Vagina (tissue), 2 donors: Measurements from ENCODE around the gene ESPN.

Experiments
- POLR2A ChIP-seq, 2 donors: fragments of 450-650 bp; IDR thresholded peaks; one replicate each; pipeline ENCODE4 v1.6.1; 2017; ENCODE audit warnings: antibody characterized with exemption in 2 of 2, mild to moderate bottlenecking in 2 of 2, moderate library complexity in 2 of 2
- POLR2AphosphoS5 ChIP-seq, 2 donors: sonication (generic); formaldehyde crosslinking; IDR thresholded peaks; one replicate each; pipeline ENCODE4 v1.9.0; 2017; ENCODE audit warnings: antibody characterized with exemption in 2 of 2, mild to moderate bottlenecking in 2 of 2, low read depth in 1 of 2; ENCODE audit not compliant: insufficient read depth in 1 of 2
- TF ChIP-seq, protein P1 (sequence below), 3 experiments: fragments of 450-650 bp in 2 of 3; fragments of 200-600 bp in 1 of 3; sonication (generic) in 1 of 3; IDR thresholded peaks; one replicate each; pipeline ENCODE4 v1.5.1; 2017 to 2019; ENCODE audit warnings: antibody characterized with exemption in 3 of 3, mild to moderate bottlenecking in 2 of 3, moderate library complexity in 2 of 3

DNA sequence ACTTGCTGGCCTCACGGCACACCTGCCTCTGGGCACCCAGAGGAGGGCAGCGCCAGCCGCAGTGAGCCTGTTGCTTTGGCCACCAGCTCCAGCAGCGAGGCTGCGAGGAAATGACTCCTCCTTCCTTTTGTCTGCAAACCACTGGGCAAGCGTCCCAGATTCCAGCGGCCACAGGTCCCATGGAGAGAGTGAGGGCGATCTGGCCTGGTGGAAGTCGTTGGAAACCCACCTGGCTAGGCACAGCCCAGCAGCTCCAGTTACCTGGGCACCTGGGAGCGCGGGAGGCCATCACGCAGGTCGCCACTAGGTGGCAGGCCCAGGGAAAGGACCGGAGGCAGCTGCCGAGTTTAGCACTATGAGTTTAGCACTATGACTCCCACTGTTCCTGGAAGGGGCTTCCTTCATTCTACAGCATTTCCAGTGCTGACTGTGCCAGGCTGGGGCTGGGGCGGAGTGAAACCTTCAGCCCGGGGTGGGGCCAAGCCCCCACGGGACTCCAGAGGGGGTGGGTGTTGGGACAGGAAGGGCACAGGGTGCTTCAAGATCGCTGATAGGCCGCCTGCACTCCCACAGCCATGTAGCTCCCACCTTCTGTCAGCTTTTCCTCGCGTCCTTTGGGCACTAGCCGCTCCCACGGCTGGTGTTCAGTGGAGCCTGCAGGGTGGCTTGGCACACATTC, 1.1 kb upstream of the ESPN start:
- TF ChIP-seq POLR2A (IDR thresholded peaks at IDR 0.05), result no peak
- TF ChIP-seq, protein P1, sequence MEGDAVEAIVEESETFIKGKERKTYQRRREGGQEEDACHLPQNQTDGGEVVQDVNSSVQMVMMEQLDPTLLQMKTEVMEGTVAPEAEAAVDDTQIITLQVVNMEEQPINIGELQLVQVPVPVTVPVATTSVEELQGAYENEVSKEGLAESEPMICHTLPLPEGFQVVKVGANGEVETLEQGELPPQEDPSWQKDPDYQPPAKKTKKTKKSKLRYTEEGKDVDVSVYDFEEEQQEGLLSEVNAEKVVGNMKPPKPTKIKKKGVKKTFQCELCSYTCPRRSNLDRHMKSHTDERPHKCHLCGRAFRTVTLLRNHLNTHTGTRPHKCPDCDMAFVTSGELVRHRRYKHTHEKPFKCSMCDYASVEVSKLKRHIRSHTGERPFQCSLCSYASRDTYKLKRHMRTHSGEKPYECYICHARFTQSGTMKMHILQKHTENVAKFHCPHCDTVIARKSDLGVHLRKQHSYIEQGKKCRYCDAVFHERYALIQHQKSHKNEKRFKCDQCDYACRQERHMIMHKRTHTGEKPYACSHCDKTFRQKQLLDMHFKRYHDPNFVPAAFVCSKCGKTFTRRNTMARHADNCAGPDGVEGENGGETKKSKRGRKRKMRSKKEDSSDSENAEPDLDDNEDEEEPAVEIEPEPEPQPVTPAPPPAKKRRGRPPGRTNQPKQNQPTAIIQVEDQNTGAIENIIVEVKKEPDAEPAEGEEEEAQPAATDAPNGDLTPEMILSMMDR (IDR thresholded peaks at IDR 0.05), result peak in 2 of 3 experiments; percentile 32 to 42
- no peak for TF ChIP-seq POLR2AphosphoS5 (IDR thresholded peaks at IDR 0.05; ENCODE audit: insufficient read depth in 1 of 2, low read depth in 1 of 2)
